GM19193 (cell line): ENCODE data around the gene CRELD1.

ENCODE experiments used
- POLR2A ChIP-seq: IDR thresholded peaks from 4 replicates; pipeline ENCODE4 v1.6.1; 2011; ENCODE audit not compliant: insufficient read depth, insufficient read length; ENCODE audit errors: extremely low read depth

Gene CRELD1

GRCh38 chr3:9916734-9917680, 16.6 kb upstream of the CRELD1 start, which contains the start of gene IL17RC:
Gene IL17RC (plus strand): TSS chr3:9917098. CDS start chr3:9917316, 218 bp downstream.
- TF ChIP-seq POLR2A, result no peak

- no peak for TF ChIP-seq POLR2A
These were observed 15.8 kb upstream of the CRELD1 start for GRCh38 chr3:9917820-9918219.

- no peak for TF ChIP-seq POLR2A
These were observed 15.2 kb upstream of the CRELD1 start for GRCh38 chr3:9918261-9919038.

- TF ChIP-seq POLR2A, result no peak
These were observed 5.5 kb upstream of the CRELD1 start for GRCh38 chr3:9928158-9928557.

GRCh38 chr3:9930804-9931418, 2.7 kb upstream of the CRELD1 start:
- no peak for TF ChIP-seq POLR2A

- TF ChIP-seq POLR2A, result peak; percentile 39
These were observed 1.1 kb upstream of the CRELD1 start for GRCh38 chr3:9932535-9932842.

GRCh38 chr3:9932843-9933560, 632 bp upstream of the CRELD1 start:
- peak; percentile 19 for TF ChIP-seq POLR2A

GRCh38 chr3:9934235-9934621, 594 bp downstream of the CRELD1 start:
- TF ChIP-seq POLR2A, result no peak

GRCh38 chr3:9934993-9935392, 1.4 kb downstream of the CRELD1 start:
- TF ChIP-seq POLR2A, result no peak

- no peak for TF ChIP-seq POLR2A
These were observed 2.4 kb downstream of the CRELD1 start for GRCh38 chr3:9935966-9936510.

GRCh38 chr3:9937486-9938238, 4.0 kb downstream of the CRELD1 start:
- TF ChIP-seq POLR2A, result no peak

GRCh38 chr3:9938966-9939365, 5.3 kb downstream of the CRELD1 start:
- no peak for TF ChIP-seq POLR2A

- no peak for TF ChIP-seq POLR2A
These were observed 7.1 kb downstream of the CRELD1 start for GRCh38 chr3:9940746-9941145.

GRCh38 chr3:9942164-9942563, 8.5 kb downstream of the CRELD1 start:
- no peak for TF ChIP-seq POLR2A
